ENCODE results near the gene NOVA2.

The NOVA2 gene

GRCh38 chr19:45968626-45969025 is 5.0 kb downstream of the NOVA2 start:
- in situ Hi-C loops (cut with HindIII; ENCODE audit: low sequenced_read_pairs): no loop called here

GRCh38 chr19:45967246-45967645 is 6.4 kb downstream of the NOVA2 start:
- in situ Hi-C loops (cut with HindIII; ENCODE audit: low sequenced_read_pairs): no loop called here

- in situ Hi-C loops (cut with HindIII; ENCODE audit: low sequenced_read_pairs): no loop called here
Observed at GRCh38 chr19:45962021-45962420, 11.6 kb downstream of the NOVA2 start.

GRCh38 chr19:45960595-45961235 is 12.9 kb downstream of the NOVA2 start:
- in situ Hi-C loops (cut with HindIII; ENCODE audit: low sequenced_read_pairs): no loop called here

- in situ Hi-C loops (cut with HindIII; ENCODE audit: low sequenced_read_pairs): no loop called here
Observed at GRCh38 chr19:45959517-45960025, 14.1 kb downstream of the NOVA2 start.

- in situ Hi-C loops (cut with HindIII; ENCODE audit: low sequenced_read_pairs): no loop called here
Observed at GRCh38 chr19:45958769-45959516, 14.7 kb downstream of the NOVA2 start.

- in situ Hi-C loops (cut with HindIII; ENCODE audit: low sequenced_read_pairs): no loop called here
Observed at GRCh38 chr19:45958320-45958719, 15.3 kb downstream of the NOVA2 start.

- in situ Hi-C loops (cut with HindIII; ENCODE audit: low sequenced_read_pairs): no loop called here
Observed at GRCh38 chr19:45955905-45956608, 17.6 kb downstream of the NOVA2 start.

- in situ Hi-C loops (cut with HindIII; ENCODE audit: low sequenced_read_pairs): no loop called here
Observed at GRCh38 chr19:45954156-45954555, 19.5 kb downstream of the NOVA2 start.

- in situ Hi-C loops (cut with HindIII; ENCODE audit: low sequenced_read_pairs): no loop called here
Observed at GRCh38 chr19:45953676-45954075, 20.0 kb downstream of the NOVA2 start.

GRCh38 chr19:45952686-45953505 is 20.8 kb downstream of the NOVA2 start:
- in situ Hi-C loops (cut with HindIII; ENCODE audit: low sequenced_read_pairs): no loop called here

GRCh38 chr19:45952341-45952685 is 21.4 kb downstream of the NOVA2 start:
- in situ Hi-C loops (cut with HindIII; ENCODE audit: low sequenced_read_pairs): no loop called here

GRCh38 chr19:45947926-45948325 is 25.7 kb downstream of the NOVA2 start:
- in situ Hi-C loops (cut with HindIII; ENCODE audit: low sequenced_read_pairs): no loop called here

- in situ Hi-C loops (cut with HindIII; ENCODE audit: low sequenced_read_pairs): no loop called here
Observed at GRCh38 chr19:45940515-45940805, 33.2 kb downstream of the NOVA2 start.

- in situ Hi-C loops (cut with HindIII; ENCODE audit: low sequenced_read_pairs): no loop called here
Observed at GRCh38 chr19:45939792-45940514, 33.7 kb downstream of the NOVA2 start.

GRCh38 chr19:45938733-45939319 is 34.8 kb downstream of the NOVA2 start:
- in situ Hi-C loops (cut with HindIII; ENCODE audit: low sequenced_read_pairs): no loop called here

GRCh38 chr19:45935267-45935666 is 38.4 kb downstream of the NOVA2 start:
- in situ Hi-C loops (cut with HindIII; ENCODE audit: low sequenced_read_pairs): no loop called here

- in situ Hi-C loops (cut with HindIII; ENCODE audit: low sequenced_read_pairs): no loop called here
Observed at GRCh38 chr19:45934551-45935230, 39.0 kb downstream of the NOVA2 start.

GRCh38 chr19:45933759-45934158 is 39.9 kb downstream of the NOVA2 start:
- in situ Hi-C loops (cut with HindIII; ENCODE audit: low sequenced_read_pairs): no loop called here

- in situ Hi-C loops (cut with HindIII; ENCODE audit: low sequenced_read_pairs): no loop called here
Observed at GRCh38 chr19:45931055-45931454, 42.6 kb downstream of the NOVA2 start.

Data from DLD1 (cell line).